Adipocyte (in vitro differentiated cells): ENCODE measurements around the gene EPB41L2.

Experiments
- DNase-seq: peaks from one replicate; pipeline ENCODE4 v3.0.0-alpha.2; 2015; ENCODE audit warnings: low read depth
- H3K27me3 ChIP-seq: replicated peaks from 2 replicates; pipeline ENCODE4 v1.7.0; 2013; ENCODE audit warnings: mild to moderate bottlenecking, low read length, moderate library complexity; ENCODE audit not compliant: control insufficient read depth, insufficient read depth
- H3K36me3 ChIP-seq: 2 replicates; pipeline ENCODE4 v1.7.0; 2013; ENCODE audit warnings: low read length, mild to moderate bottlenecking, moderate library complexity; ENCODE audit not compliant: control insufficient read depth, insufficient read depth, severe bottlenecking
- H3K4me1 ChIP-seq: 2 replicates; pipeline ENCODE4 v1.7.0; 2013; ENCODE audit warnings: mild to moderate bottlenecking, low read length, moderate library complexity; ENCODE audit not compliant: control insufficient read depth, insufficient read depth
- H3K4me3 ChIP-seq: 2 replicates; pipeline ENCODE4 v1.7.0; 2013; ENCODE audit warnings: mild to moderate bottlenecking, low read length, moderate library complexity
- H3K9ac ChIP-seq: 2 replicates; pipeline ENCODE4 v1.7.0; 2013; ENCODE audit warnings: mild to moderate bottlenecking, low read length, moderate library complexity
- H3K9me3 ChIP-seq: 2 replicates; pipeline ENCODE4 v1.7.0; 2013; ENCODE audit warnings: mild to moderate bottlenecking, low read length, moderate library complexity; ENCODE audit not compliant: control insufficient read depth

EPB41L2 gene

GRCh38 chr6:130853555-130854183 is 209.4 kb downstream of the EPB41L2 start:
- Histone ChIP-seq H3K4me1 (peaks cover 9% of the 10 kb centered on the region), H3K9me3 (no peaks in the 10 kb centered on the region), H3K36me3 (peaks cover 3% of the 10 kb centered on the region), H3K27me3 (no peaks in the 10 kb centered on the region), H3K9ac (no peak overlapping the region), H3K4me3 (no peak overlapping the region)
- peak; percentile 28 for DNase-seq

GRCh38 chr6:130852844-130853554 is 210.0 kb downstream of the EPB41L2 start:
- Histone ChIP-seq H3K9me3 (no peaks in the 10 kb centered on the region), H3K4me3 (no peak overlapping the region), H3K9ac (no peak overlapping the region), H3K27me3 (no peaks in the 10 kb centered on the region), H3K4me1 (peaks cover 9% of the 10 kb centered on the region), H3K36me3 (peaks cover 3% of the 10 kb centered on the region)
- no peak for DNase-seq

- Histone ChIP-seq H3K4me3 (no peak overlapping the region), H3K4me1 (peaks cover 9% of the 10 kb centered on the region), H3K9me3 (no peaks in the 10 kb centered on the region), H3K9ac (no peak overlapping the region), H3K36me3 (no peaks in the 10 kb centered on the region), H3K27me3 (no peaks in the 10 kb centered on the region)
- no peak for DNase-seq
Measured at GRCh38 chr6:130851026-130851425, 212.0 kb downstream of the EPB41L2 start.

GRCh38 chr6:130849594-130849993 is 213.5 kb downstream of the EPB41L2 start:
- Histone ChIP-seq H3K27me3 (no peaks in the 10 kb centered on the region), H3K9me3 (no peaks in the 10 kb centered on the region), H3K9ac (no peak overlapping the region)

GRCh38 chr6:130848945-130849344 is 214.1 kb downstream of the EPB41L2 start:
- DNase-seq, result no peak
- Histone ChIP-seq H3K9ac (no peak overlapping the region), H3K4me3 (no peak overlapping the region), H3K36me3 (no peaks in the 10 kb centered on the region), H3K27me3 (no peaks in the 10 kb centered on the region), H3K9me3 (no peaks in the 10 kb centered on the region), H3K4me1 (peaks cover 7% of the 10 kb centered on the region)

More at GRCh38 chr6:130849594-130849993, 213.5 kb downstream of the EPB41L2 start:
- no peaks in the 10 kb centered on the region for H3K36me3 ChIP-seq
- peaks cover 9% of the 10 kb centered on the region for H3K4me1 ChIP-seq
- H3K4me3 ChIP-seq, result no peak overlapping the region
- DNase-seq, result no peak

GRCh38 chr6:130847001-130847910 is 215.8 kb downstream of the EPB41L2 start:
- H3K4me3 ChIP-seq, result peak overlapping the region; percentile 45

GRCh38 chr6:130846501-130846900 is 216.5 kb downstream of the EPB41L2 start:
- no peak for DNase-seq
- Histone ChIP-seq H3K4me1 (no peaks in the 10 kb centered on the region), H3K9me3 (no peaks in the 10 kb centered on the region), H3K9ac (no peak overlapping the region), H3K4me3 (no peak overlapping the region), H3K36me3 (no peaks in the 10 kb centered on the region), H3K27me3 (no peaks in the 10 kb centered on the region)

More at GRCh38 chr6:130847001-130847910, 215.8 kb downstream of the EPB41L2 start:
- H3K36me3 ChIP-seq, result no peaks in the 10 kb centered on the region
- no peaks in the 10 kb centered on the region for H3K4me1 ChIP-seq
- no peaks in the 10 kb centered on the region for H3K27me3 ChIP-seq
- no peak overlapping the region for H3K9ac ChIP-seq
- no peak for DNase-seq
- H3K9me3 ChIP-seq, result no peaks in the 10 kb centered on the region

- H3K9me3 ChIP-seq, result no peaks in the 10 kb centered on the region
- peaks cover 8% of the 10 kb centered on the region for H3K4me1 ChIP-seq
- H3K36me3 ChIP-seq, result no peaks in the 10 kb centered on the region
- H3K4me3 ChIP-seq, result no peak overlapping the region
- H3K27me3 ChIP-seq, result no peaks in the 10 kb centered on the region
- peak; percentile 77 for DNase-seq
- H3K9ac ChIP-seq, result no peak overlapping the region
Measured at GRCh38 chr6:130843575-130844320, 219.3 kb downstream of the EPB41L2 start.

GRCh38 chr6:130841128-130841728 is 221.8 kb downstream of the EPB41L2 start:
- Histone ChIP-seq H3K36me3 (no peaks in the 10 kb centered on the region), H3K9ac (no peak overlapping the region), H3K27me3 (no peaks in the 10 kb centered on the region), H3K4me1 (peaks cover 16% of the 10 kb centered on the region), H3K9me3 (no peaks in the 10 kb centered on the region), H3K4me3 (no peak overlapping the region)
- DNase-seq, result no peak

GRCh38 chr6:130840050-130840449 is 223.0 kb downstream of the EPB41L2 start:
- H3K4me1 ChIP-seq, result peaks cover 16% of the 10 kb centered on the region
- no peaks in the 10 kb centered on the region for H3K27me3 ChIP-seq
- H3K9ac ChIP-seq, result no peak overlapping the region
- no peak overlapping the region for H3K4me3 ChIP-seq
- H3K36me3 ChIP-seq, result no peaks in the 10 kb centered on the region
- no peak for DNase-seq
- no peaks in the 10 kb centered on the region for H3K9me3 ChIP-seq
